Activated T-helper 2 cell treated with anti-CD3 and anti-CD28 coated beads, Interferon-gamma antibody, Interleukin-2, Interleukin-4, amounts not matched to agents 10 μg/mL and 5 μg/mL and 100 μg/mL, durations not matched to agents 14 hours and 24 hours and 36 hours (primary cell): Measurements from ENCODE around the gene TAS2R19. TPM values are rescaled to one million over a fixed set of nuclear protein-coding genes. Genes with fewer than 3 reads are reported as not detected.

Source experiments
- DNase-seq: peaks from one replicate; pipeline ENCODE4 v3.0.0; 2021; ENCODE audit warnings: low spot score
- H3K27ac Mint-ChIP-seq: one replicate; pipeline ENCODE4 v1.8.0; 2021; ENCODE audit warnings: mixed read lengths
- H3K27me3 Mint-ChIP-seq: one replicate; pipeline ENCODE4 v1.8.0; 2021; ENCODE audit warnings: low read depth, mixed read lengths
- H3K36me3 Mint-ChIP-seq: one replicate; pipeline ENCODE4 v1.8.0; 2021; ENCODE audit warnings: low read depth, mixed read lengths
- H3K4me1 Mint-ChIP-seq: one replicate; pipeline ENCODE4 v1.8.0; 2021; ENCODE audit warnings: low read depth, mixed read lengths
- H3K4me3 Mint-ChIP-seq: one replicate; pipeline ENCODE4 v1.8.0; 2021; ENCODE audit warnings: low read depth, mild to moderate bottlenecking, moderate library complexity, mixed read lengths
- H3K9me3 Mint-ChIP-seq: one replicate; pipeline ENCODE4 v1.8.0; 2021; ENCODE audit warnings: mixed read lengths
- intact Hi-C: fragments of 100-400 bp; cut with micrococcal nuclease; formaldehyde crosslinking; loops from one replicate; pipeline ENCODE4 v1.15.1; 2023
- total RNA-seq: library from RNA; stranded (reverse); gene quantifications from 2 replicates; pipeline ENCODE4 v1.2.3, GENCODE V29; 2022

Gene TAS2R19
- total RNA-seq, 1 donor from 2014 or later, result 3.1 TPM

DNA sequence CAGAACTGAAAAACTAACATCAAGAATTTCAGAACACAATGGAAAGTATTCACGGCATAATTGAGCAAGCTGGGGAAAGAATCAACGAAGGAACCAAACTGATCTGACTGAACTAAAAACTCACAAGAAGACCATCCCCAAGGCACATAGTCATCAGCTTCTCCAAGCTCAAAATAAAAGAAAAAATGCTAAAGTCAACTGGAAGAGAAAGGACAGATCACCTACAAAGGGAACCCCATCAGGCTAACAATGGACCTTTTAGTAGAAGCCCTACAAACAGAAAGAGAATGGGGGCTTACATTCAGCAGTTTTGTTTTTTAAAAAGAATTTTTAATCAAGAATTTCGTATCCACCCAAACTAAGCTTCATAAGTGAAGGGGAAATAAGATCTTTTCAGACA, 47.5 kb downstream of the TAS2R19 start:
- Mint-ChIP-seq H3K4me3 (no peak overlapping the region), H3K4me1 (no peaks in the 10 kb centered on the region), H3K27ac (no peak overlapping the region), H3K9me3 (no peaks in the 10 kb centered on the region), H3K36me3 (peaks cover 5% of the 10 kb centered on the region), H3K27me3 (peaks cover 45% of the 10 kb centered on the region)
- DNase-seq, result no peak
- intact Hi-C loops, result no loop called here

Other genes with a start within 250 kb of the TAS2R19 start
- not detected in 2 replicates for gene TAS2R7, start 220.0 kb downstream of the TAS2R19 start, total RNA-seq
- not detected in 2 replicates for gene TAS2R8, start 215.3 kb downstream of the TAS2R19 start, total RNA-seq
- gene TAS2R9, start 212.5 kb downstream of the TAS2R19 start, total RNA-seq, result not detected in 2 replicates
- not detected in 2 replicates for gene TAS2R10, start 196.3 kb downstream of the TAS2R19 start, total RNA-seq
- gene PRR4, start 173.1 kb downstream of the TAS2R19 start, total RNA-seq, result 1.6 and 1.7 TPM in 2 replicates
- gene PRH1, start 138.4 kb downstream of the TAS2R19 start, total RNA-seq, result 17.2 and 22.3 TPM in 2 replicates
- 0.74 and 0.84 TPM in 2 replicates for gene TAS2R13, start 113.1 kb downstream of the TAS2R19 start, total RNA-seq
- gene PRH2, start 93.4 kb downstream of the TAS2R19 start, total RNA-seq, result not detected in 2 replicates
- gene TAS2R14, start 83.4 kb downstream of the TAS2R19 start, total RNA-seq, result 2.6 and 2.8 TPM in 2 replicates
- 1.0 and 1.1 TPM in 2 replicates for gene TAS2R50, start 35.7 kb downstream of the TAS2R19 start, total RNA-seq
- gene TAS2R20, start 24.3 kb downstream of the TAS2R19 start, total RNA-seq, result 1.5 and 2.5 TPM in 2 replicates
- 3.9 and 4.6 TPM in 2 replicates for gene TAS2R31, start 8.8 kb upstream of the TAS2R19 start, total RNA-seq
- 1.3 and 2.0 TPM in 2 replicates for gene TAS2R46, start 39.7 kb upstream of the TAS2R19 start, total RNA-seq
- 1.1 and 1.8 TPM in 2 replicates for gene TAS2R43, start 69.7 kb upstream of the TAS2R19 start, total RNA-seq
- 2.9 and 3.6 TPM in 2 replicates for gene TAS2R30, start 112.0 kb upstream of the TAS2R19 start, total RNA-seq
- gene SMIM10L1, start 148.6 kb upstream of the TAS2R19 start, total RNA-seq, result 10.7 and 10.8 TPM in 2 replicates
- not detected in 2 replicates for gene TAS2R42, start 164.3 kb upstream of the TAS2R19 start, total RNA-seq
- not detected in 2 replicates for gene PRB3, start 247.1 kb upstream of the TAS2R19 start, total RNA-seq